ENCODE results near the gene UCHL1. TPM values are rescaled to one million over a fixed set of nuclear protein-coding genes. Genes with fewer than 3 reads are reported as not detected.
A peak's percentile ranks its signal among the peaks of the same experiment; 100 is the strongest.

UCHL1 gene
- total and polyA plus RNA-seq, 5 donors = 8.3 to 63.9 (median 40.5) TPM

DNA sequence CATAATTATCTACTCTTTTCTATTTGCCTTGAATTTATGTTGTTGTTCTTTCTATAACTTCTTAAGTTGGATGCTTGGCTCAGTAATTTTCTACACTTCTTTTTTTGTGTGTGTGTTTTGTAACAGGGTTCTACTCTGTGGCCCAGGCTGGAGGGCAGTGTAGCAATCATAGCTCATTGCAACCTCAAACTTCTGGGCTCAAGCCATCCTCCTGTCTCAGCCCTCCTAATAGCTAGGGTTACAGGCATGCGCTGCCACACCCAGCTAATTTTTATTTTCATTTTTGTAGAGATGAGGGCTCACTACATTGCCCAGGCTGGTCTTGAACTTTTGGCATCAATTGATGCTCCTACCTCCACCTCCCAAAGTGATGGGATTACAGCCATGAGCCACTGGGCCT, 20.7 kb upstream of the UCHL1 start:
- DNase-seq (no peak), ATAC-seq (no peak)
- 100% methylated on average over 1 of the region's 1 CpG for WGBS
- H3K27me3 ChIP-seq (ENCODE audit: control insufficient read depth, insufficient read depth) = no peaks in the 10 kb centered on the region
- H3K9me3 ChIP-seq (ENCODE audit: control insufficient read depth, low read length) = no peaks in the 10 kb centered on the region
- H3K27ac ChIP-seq (ENCODE audit: low read length) = no peak overlapping the region
- no peak overlapping the region for H3K4me3 ChIP-seq (ENCODE audit: low read length)
- intact Hi-C loops (cut with DNase I) = no loop called here
- H3K4me1 ChIP-seq (ENCODE audit: control insufficient read depth, insufficient read depth, low read length) = no peaks in the 10 kb centered on the region

GRCh38 chr4:41236508-41236907, 20.2 kb upstream of the UCHL1 start:
- no peak for ATAC-seq
- WGBS = 87% methylated on average over 1 of the region's 1 CpG

GRCh38 chr4:41241919-41242318, 14.8 kb upstream of the UCHL1 start:
- 89% methylated on average over 1 of the region's 1 CpG for WGBS
- no peak for DNase-seq
- no peaks in the 10 kb centered on the region for H3K9me3 ChIP-seq (ENCODE audit: control insufficient read depth, low read length)
- no peaks in the 10 kb centered on the region for H3K27me3 ChIP-seq (ENCODE audit: control insufficient read depth, insufficient read depth)
- no peak for ATAC-seq
- H3K4me3 ChIP-seq (ENCODE audit: low read length) = no peak overlapping the region
- H3K27ac ChIP-seq (ENCODE audit: low read length) = no peak overlapping the region
- intact Hi-C loops (cut with DNase I) = no loop called here
- no peaks in the 10 kb centered on the region for H3K4me1 ChIP-seq (ENCODE audit: control insufficient read depth, insufficient read depth, low read length)

More at GRCh38 chr4:41236508-41236907, 20.2 kb upstream of the UCHL1 start:
- no peak overlapping the region for H3K4me3 ChIP-seq (ENCODE audit: low read length)
- H3K27me3 ChIP-seq (ENCODE audit: control insufficient read depth, insufficient read depth) = no peaks in the 10 kb centered on the region
- no peak overlapping the region for H3K27ac ChIP-seq (ENCODE audit: low read length)
- H3K9me3 ChIP-seq (ENCODE audit: control insufficient read depth, low read length) = no peaks in the 10 kb centered on the region
- H3K4me1 ChIP-seq (ENCODE audit: control insufficient read depth, insufficient read depth, low read length) = no peaks in the 10 kb centered on the region
- intact Hi-C loops (cut with DNase I) = no loop called here
- no peak for DNase-seq

DNA sequence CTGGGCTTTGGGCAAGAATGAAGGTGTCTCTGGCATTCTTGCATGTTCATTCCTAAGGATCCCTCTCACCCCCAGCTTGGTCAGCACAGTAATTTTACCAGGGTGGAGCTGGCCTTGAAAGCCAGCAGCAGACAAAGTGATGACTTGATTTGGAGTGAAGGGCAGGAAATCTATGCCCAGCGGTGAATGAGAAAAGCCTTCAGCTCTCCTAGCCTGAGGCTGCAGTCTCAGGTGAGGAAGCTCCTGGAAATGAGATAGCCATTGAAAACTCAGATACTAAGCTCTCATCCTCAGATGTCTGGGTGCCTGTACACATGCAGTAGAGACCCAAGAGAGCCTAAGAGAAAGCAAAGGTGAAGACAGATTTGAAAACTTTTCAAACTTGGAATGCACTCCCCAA, 10.7 kb upstream of the UCHL1 start:
- Histone ChIP-seq H3K4me1 (ENCODE audit: control insufficient read depth, insufficient read depth, low read length) (no peaks in the 10 kb centered on the region), H3K27ac (ENCODE audit: low read length) (no peak overlapping the region), H3K27me3 (ENCODE audit: control insufficient read depth, insufficient read depth) (no peaks in the 10 kb centered on the region), H3K4me3 (ENCODE audit: low read length) (no peak overlapping the region), H3K9me3 (ENCODE audit: control insufficient read depth, low read length) (no peaks in the 10 kb centered on the region)
- DNase-seq (no peak), ATAC-seq (no peak)
- intact Hi-C loops (cut with DNase I) = no loop called here
- 90% methylated on average over 1 of the region's 1 CpG for WGBS

GRCh38 chr4:41256131-41256739, 493 bp upstream of the UCHL1 start:
- intact Hi-C loops (cut with DNase I) = no loop called here
- no peak for ATAC-seq
- H3K27me3 ChIP-seq (ENCODE audit: control insufficient read depth, insufficient read depth) = no peaks in the 10 kb centered on the region
- H3K4me3 ChIP-seq (ENCODE audit: low read length) = peak overlapping the region; percentile 44
- WGBS = 25% methylated on average over 13 of the region's 13 CpGs
- no peak overlapping the region for H3K27ac ChIP-seq (ENCODE audit: low read length)
- no peaks in the 10 kb centered on the region for H3K9me3 ChIP-seq (ENCODE audit: control insufficient read depth, low read length)
- no peak for DNase-seq
- H3K4me1 ChIP-seq (ENCODE audit: control insufficient read depth, insufficient read depth, low read length) = no peaks in the 10 kb centered on the region

DNA sequence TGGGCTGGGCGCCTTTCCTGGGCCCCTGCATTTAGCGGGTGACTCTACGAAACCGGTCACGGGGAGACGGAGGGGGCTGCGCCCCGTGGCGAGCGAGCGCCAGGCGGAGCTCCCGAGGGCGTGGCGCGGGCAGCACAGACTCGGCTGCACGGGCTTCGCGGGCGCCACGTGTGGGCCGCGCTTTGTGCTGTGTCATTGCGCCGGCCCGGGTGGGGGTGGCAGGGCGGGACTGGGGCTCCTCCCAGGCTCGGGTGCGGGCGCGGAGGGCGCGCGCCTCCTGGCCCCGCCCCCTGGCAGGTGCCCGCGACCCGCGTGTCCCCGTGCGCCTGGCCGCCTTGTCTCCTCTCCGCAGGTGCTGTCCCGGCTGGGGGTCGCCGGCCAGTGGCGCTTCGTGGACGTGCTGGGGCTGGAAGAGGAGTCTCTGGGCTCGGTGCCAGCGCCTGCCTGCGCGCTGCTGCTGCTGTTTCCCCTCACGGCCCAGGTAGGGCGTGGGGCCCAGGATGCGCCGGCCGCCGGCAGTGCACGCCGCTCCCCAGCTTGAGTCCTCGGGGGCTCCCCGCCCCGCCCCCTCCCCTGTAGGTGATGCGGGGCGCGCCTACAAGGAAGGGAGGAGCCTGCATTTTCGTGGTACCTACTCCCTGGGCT, 651 bp downstream of the UCHL1 start:
- 1% methylated on average over 68 of the region's 69 CpGs for WGBS
- DNase-seq (peak; percentile 68 to 80 (median 78)), ATAC-seq (peak; percentile 86 to 92)

GRCh38 chr4:41257906-41258305, 1.2 kb downstream of the UCHL1 start:
- Histone ChIP-seq H3K27me3 (ENCODE audit: control insufficient read depth, insufficient read depth) (no peaks in the 10 kb centered on the region), H3K27ac (ENCODE audit: low read length) (no peak overlapping the region), H3K9me3 (ENCODE audit: control insufficient read depth, low read length) (no peaks in the 10 kb centered on the region), H3K4me3 (ENCODE audit: low read length) (peak overlapping the region; percentile 44), H3K4me1 (ENCODE audit: control insufficient read depth, insufficient read depth, low read length) (no peaks in the 10 kb centered on the region)
- intact Hi-C loops (cut with DNase I) = no loop called here
- no peak for DNase-seq
- WGBS = 35% methylated on average over 11 of the region's 11 CpGs
- no peak for ATAC-seq

More for the DNA sequence above, 651 bp downstream of the UCHL1 start:
- no peaks in the 10 kb centered on the region for H3K4me1 ChIP-seq (ENCODE audit: control insufficient read depth, insufficient read depth, low read length)
- intact Hi-C loops (cut with DNase I) = no loop called here
- no peaks in the 10 kb centered on the region for H3K9me3 ChIP-seq (ENCODE audit: control insufficient read depth, low read length)
- peak overlapping the region; percentile 44 for H3K4me3 ChIP-seq (ENCODE audit: low read length)
- H3K27me3 ChIP-seq (ENCODE audit: control insufficient read depth, insufficient read depth) = no peaks in the 10 kb centered on the region
- H3K27ac ChIP-seq (ENCODE audit: low read length) = no peak overlapping the region

DNA sequence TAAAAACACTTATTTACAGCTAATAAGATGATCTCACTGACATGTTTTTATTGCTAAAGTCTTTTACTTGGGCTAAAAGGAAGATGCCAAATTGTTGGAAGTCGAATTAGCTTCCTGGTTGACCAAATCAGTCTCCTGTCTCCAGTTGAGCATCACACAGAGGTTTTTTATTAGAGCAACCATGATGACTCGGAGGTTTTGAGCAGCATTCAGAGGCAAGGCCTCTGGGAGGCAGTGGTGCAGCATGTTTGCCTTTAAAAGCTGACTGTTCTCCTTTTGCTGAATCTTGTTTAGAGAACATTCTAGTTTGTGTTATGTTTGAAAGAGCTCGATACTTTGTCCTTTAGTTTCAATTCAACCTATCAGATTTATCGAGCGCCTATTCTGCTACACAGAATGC, 2.1 kb downstream of the UCHL1 start:
- peak in 1 of 3 donors; percentile 48 for DNase-seq
- 75% methylated on average over 5 of the region's 5 CpGs for WGBS
- no peaks in the 10 kb centered on the region for H3K4me1 ChIP-seq (ENCODE audit: control insufficient read depth, insufficient read depth, low read length)
- no peaks in the 10 kb centered on the region for H3K9me3 ChIP-seq (ENCODE audit: control insufficient read depth, low read length)
- intact Hi-C loops (cut with DNase I) = no loop called here
- peak in 1 of 2 donors; percentile 53 for ATAC-seq
- H3K4me3 ChIP-seq (ENCODE audit: low read length) = no peak overlapping the region
- no peak overlapping the region for H3K27ac ChIP-seq (ENCODE audit: low read length)
- H3K27me3 ChIP-seq (ENCODE audit: control insufficient read depth, insufficient read depth) = no peaks in the 10 kb centered on the region

- Histone ChIP-seq H3K9me3 (ENCODE audit: control insufficient read depth, low read length) (no peaks in the 10 kb centered on the region), H3K27ac (ENCODE audit: low read length) (no peak overlapping the region), H3K4me1 (ENCODE audit: control insufficient read depth, insufficient read depth, low read length) (no peaks in the 10 kb centered on the region), H3K27me3 (ENCODE audit: control insufficient read depth, insufficient read depth) (no peaks in the 10 kb centered on the region), H3K4me3 (ENCODE audit: low read length) (no peak overlapping the region)
- intact Hi-C loops (cut with DNase I) = loop anchor here in 1 of 4 donors (10.0 kb wide), 1 partner anchor 625 kb away; no protein-coding TSS in a partner anchor
- WGBS = 91% methylated on average over 9 of the region's 9 CpGs
- ATAC-seq (no peak), DNase-seq (no peak)
These were observed 3.5 kb downstream of the UCHL1 start for GRCh38 chr4:41260116-41260733.

DNA sequence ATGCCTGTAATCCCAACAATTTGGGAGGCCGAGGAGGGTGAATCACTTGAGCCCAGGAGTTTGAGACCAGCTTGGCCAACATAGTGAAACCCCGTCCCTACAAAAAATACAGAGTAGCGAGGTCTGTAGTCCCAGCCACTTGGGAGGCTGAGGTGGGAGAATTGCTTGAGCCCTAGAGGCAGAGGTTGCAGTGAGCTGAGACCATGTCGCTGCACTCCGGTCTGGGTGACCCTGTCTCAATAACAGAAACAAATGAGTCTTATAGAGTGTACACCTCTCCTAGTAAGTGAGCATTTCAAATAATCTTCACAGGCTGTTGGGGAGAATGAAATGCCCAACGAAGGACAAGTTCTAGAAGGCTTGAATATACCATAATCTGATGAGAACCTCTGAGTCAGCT, 5.5 kb downstream of the UCHL1 start:
- Histone ChIP-seq H3K4me3 (ENCODE audit: low read length) (no peak overlapping the region), H3K9me3 (ENCODE audit: control insufficient read depth, low read length) (no peaks in the 10 kb centered on the region), H3K27ac (ENCODE audit: low read length) (no peak overlapping the region), H3K4me1 (ENCODE audit: control insufficient read depth, insufficient read depth, low read length) (no peaks in the 10 kb centered on the region), H3K27me3 (ENCODE audit: control insufficient read depth, insufficient read depth) (no peaks in the 10 kb centered on the region)
- WGBS = 93% methylated on average over 6 of the region's 6 CpGs
- intact Hi-C loops (cut with DNase I) = loop anchor here in 1 of 4 donors (10.0 kb wide), 1 partner anchor 623 kb away; no protein-coding TSS in a partner anchor
- DNase-seq (no peak), ATAC-seq (no peak)

DNA sequence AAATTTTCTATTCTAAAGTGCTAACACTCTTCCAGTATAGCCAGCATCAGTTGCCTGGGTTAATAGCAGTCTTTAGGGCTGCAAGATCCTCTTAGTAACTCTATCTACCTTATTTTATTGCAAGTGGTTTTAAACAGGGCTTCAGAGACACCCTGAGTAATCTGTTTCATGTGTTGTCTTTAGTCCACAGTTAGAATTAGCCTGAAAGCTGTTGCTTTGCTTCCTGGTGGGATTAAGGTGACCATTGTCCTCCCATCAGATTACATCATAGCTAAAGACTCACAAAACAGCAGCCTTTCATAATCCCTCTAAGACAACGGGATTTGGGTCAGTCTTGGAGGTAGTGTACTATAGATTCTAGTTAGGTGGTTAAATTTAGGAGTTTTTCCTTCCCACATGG, 7.5 kb downstream of the UCHL1 start:
- 77% methylated on average over 1 of the region's 1 CpG for WGBS

More for the DNA sequence above, 7.5 kb downstream of the UCHL1 start:
- intact Hi-C loops (cut with DNase I) = loop anchor here in 1 of 4 donors (10.0 kb wide), 1 partner anchor 621 kb away; no protein-coding TSS in a partner anchor
- Histone ChIP-seq H3K9me3 (ENCODE audit: control insufficient read depth, low read length) (no peaks in the 10 kb centered on the region), H3K4me3 (ENCODE audit: low read length) (no peak overlapping the region), H3K27me3 (ENCODE audit: control insufficient read depth, insufficient read depth) (no peaks in the 10 kb centered on the region), H3K27ac (ENCODE audit: low read length) (no peak overlapping the region), H3K4me1 (ENCODE audit: control insufficient read depth, insufficient read depth, low read length) (no peaks in the 10 kb centered on the region)
- DNase-seq (no peak), ATAC-seq (no peak)
